Lower leg skin (tissue), 3 donors: ENCODE data around the gene KCNK4.

Source experiments
- CTCF ChIP-seq, 3 donors: fragments of 450-650 bp; IDR thresholded peaks; one replicate each; pipeline ENCODE4 v1.5.1; 2016; ENCODE audit warnings: antibody characterized with exemption in 3 of 3, mild to moderate bottlenecking in 3 of 3, moderate library complexity in 2 of 3
- POLR2A ChIP-seq, 2 donors: fragments of 450-650 bp; IDR thresholded peaks; one replicate each; pipeline ENCODE4 v1.6.1; 2016 to 2017; ENCODE audit warnings: antibody characterized with exemption in 2 of 2, mild to moderate bottlenecking in 1 of 2, moderate library complexity in 1 of 2

GRCh38 chr11:64320556-64320955 lies 29.5 kb downstream of the KCNK4 start:
- no peak for TF ChIP-seq CTCF (IDR thresholded peaks at IDR 0.05)
- no peak for TF ChIP-seq POLR2A (IDR thresholded peaks at IDR 0.05)
